ENCODE data around the gene IKBKE.

The IKBKE gene

DNA sequence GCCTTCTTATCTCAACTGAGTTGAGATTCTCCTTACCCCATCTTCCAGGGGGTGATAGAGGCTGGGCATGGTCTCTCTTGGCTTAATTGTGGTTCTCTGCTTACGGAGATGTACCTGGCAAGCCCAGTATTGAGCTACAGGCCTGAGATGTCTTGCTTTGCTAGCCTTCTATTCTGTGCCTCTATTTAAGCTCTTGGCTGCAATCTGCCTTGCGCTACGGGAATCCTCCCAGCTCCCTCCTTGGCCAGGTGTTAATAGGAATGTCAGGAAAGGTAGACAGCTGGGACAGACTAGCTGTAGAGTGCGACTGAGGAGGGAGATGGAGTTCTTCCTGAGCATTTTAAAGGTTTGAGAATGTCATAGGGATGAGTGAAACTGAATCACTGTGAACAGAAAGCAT lies 10.6 kb upstream of the IKBKE start:
- no peak for TF ChIP-seq CTCF (IDR thresholded peaks at IDR 0.05; ENCODE audit: low read depth, low read length)
- no peak overlapping the region for H3K4me3 ChIP-seq (replicated peaks in 1 of 2; ENCODE audit: low read depth in 2 of 2, low read length in 2 of 2)
- no peak for DNase-seq (ENCODE audit: low read depth in 2 of 2)

GRCh38 chr1:206460836-206461426 lies 9.3 kb upstream of the IKBKE start:
- no peak for TF ChIP-seq CTCF (IDR thresholded peaks at IDR 0.05; ENCODE audit: low read depth, low read length)
- peak; percentile 58 to 77 for DNase-seq (ENCODE audit: low read depth in 2 of 2)
- no peak overlapping the region for H3K4me3 ChIP-seq (replicated peaks in 1 of 2; ENCODE audit: low read depth in 2 of 2, low read length in 2 of 2)

GRCh38 chr1:206461602-206462455 lies 8.4 kb upstream of the IKBKE start:
- no peak overlapping the region for H3K4me3 ChIP-seq (replicated peaks in 1 of 2; ENCODE audit: low read depth in 2 of 2, low read length in 2 of 2)
- DNase-seq (ENCODE audit: low read depth in 2 of 2) = peak; percentile 85 to 86
- peak; percentile 80 for TF ChIP-seq CTCF (IDR thresholded peaks at IDR 0.05; ENCODE audit: low read depth, low read length)

DNA sequence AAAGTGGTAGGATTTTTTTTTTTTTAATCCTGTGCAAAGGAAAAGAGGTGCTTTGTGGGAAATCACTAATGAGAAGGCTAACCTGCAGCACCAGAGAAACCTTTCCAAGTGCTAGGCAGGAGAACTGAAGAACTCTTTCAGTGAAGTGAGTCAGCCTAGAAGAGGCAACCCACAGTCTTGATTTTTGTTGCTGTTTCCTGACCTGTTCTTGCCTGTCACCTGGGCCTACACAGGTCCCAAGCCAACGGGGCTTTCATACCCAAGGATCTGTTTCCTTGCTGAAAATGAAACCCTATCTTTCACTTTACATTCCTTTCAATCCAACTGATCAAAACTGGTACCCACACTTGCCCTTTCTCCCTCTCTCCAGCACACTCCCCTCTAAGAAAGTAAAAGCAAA lies 7.1 kb upstream of the IKBKE start:
- DNase-seq (ENCODE audit: low read depth in 2 of 2) = no peak
- TF ChIP-seq CTCF (IDR thresholded peaks at IDR 0.05; ENCODE audit: low read depth, low read length) = no peak
- no peak overlapping the region for H3K4me3 ChIP-seq (replicated peaks in 1 of 2; ENCODE audit: low read depth in 2 of 2, low read length in 2 of 2)

- no peak for DNase-seq (ENCODE audit: low read depth in 2 of 2)
- no peak overlapping the region for H3K4me3 ChIP-seq (replicated peaks in 1 of 2; ENCODE audit: low read depth in 2 of 2, low read length in 2 of 2)
- no peak for TF ChIP-seq CTCF (IDR thresholded peaks at IDR 0.05; ENCODE audit: low read depth, low read length)
These were observed 6.4 kb upstream of the IKBKE start for GRCh38 chr1:206463911-206464310.

- no peak overlapping the region for H3K4me3 ChIP-seq (replicated peaks in 1 of 2; ENCODE audit: low read depth in 2 of 2, low read length in 2 of 2)
- TF ChIP-seq CTCF (IDR thresholded peaks at IDR 0.05; ENCODE audit: low read depth, low read length) = no peak
- DNase-seq (ENCODE audit: low read depth in 2 of 2) = peak; percentile 96 to 98
These were observed 5.8 kb upstream of the IKBKE start for GRCh38 chr1:206464456-206464964.

Measured in cardiac fibroblast (primary cell).